LNCaP clone FGC (cell line): ENCODE results near the gene FERD3L.

Experiments
- DNase-seq: peaks from one replicate; pipeline ENCODE4 v3.0.0-alpha.2; 2011; ENCODE audit warnings: low read depth
- H3K4me3 ChIP-seq: 2 replicates; pipeline ENCODE4 v1.5.1; 2011; ENCODE audit warnings: mild to moderate bottlenecking, low read depth, low read length, control low read depth
- TF ChIP-seq, protein P1 (sequence below): IDR thresholded peaks from 2 replicates; pipeline ENCODE4 v1.5.1; 2012; ENCODE audit warnings: mild to moderate bottlenecking; ENCODE audit not compliant: control insufficient read depth, insufficient read depth; ENCODE audit errors: extremely low read depth

Gene FERD3L

GRCh38 chr7:19098510-19098909 lies 46.7 kb downstream of the FERD3L start:
- TF ChIP-seq, protein P1, sequence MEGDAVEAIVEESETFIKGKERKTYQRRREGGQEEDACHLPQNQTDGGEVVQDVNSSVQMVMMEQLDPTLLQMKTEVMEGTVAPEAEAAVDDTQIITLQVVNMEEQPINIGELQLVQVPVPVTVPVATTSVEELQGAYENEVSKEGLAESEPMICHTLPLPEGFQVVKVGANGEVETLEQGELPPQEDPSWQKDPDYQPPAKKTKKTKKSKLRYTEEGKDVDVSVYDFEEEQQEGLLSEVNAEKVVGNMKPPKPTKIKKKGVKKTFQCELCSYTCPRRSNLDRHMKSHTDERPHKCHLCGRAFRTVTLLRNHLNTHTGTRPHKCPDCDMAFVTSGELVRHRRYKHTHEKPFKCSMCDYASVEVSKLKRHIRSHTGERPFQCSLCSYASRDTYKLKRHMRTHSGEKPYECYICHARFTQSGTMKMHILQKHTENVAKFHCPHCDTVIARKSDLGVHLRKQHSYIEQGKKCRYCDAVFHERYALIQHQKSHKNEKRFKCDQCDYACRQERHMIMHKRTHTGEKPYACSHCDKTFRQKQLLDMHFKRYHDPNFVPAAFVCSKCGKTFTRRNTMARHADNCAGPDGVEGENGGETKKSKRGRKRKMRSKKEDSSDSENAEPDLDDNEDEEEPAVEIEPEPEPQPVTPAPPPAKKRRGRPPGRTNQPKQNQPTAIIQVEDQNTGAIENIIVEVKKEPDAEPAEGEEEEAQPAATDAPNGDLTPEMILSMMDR, result no peak
- DNase-seq, result no peak
- no peak overlapping the region for H3K4me3 ChIP-seq

GRCh38 chr7:19097165-19098055 lies 47.8 kb downstream of the FERD3L start:
- DNase-seq, result no peak
- H3K4me3 ChIP-seq, result no peak overlapping the region
- TF ChIP-seq, protein P1, result no peak

DNA sequence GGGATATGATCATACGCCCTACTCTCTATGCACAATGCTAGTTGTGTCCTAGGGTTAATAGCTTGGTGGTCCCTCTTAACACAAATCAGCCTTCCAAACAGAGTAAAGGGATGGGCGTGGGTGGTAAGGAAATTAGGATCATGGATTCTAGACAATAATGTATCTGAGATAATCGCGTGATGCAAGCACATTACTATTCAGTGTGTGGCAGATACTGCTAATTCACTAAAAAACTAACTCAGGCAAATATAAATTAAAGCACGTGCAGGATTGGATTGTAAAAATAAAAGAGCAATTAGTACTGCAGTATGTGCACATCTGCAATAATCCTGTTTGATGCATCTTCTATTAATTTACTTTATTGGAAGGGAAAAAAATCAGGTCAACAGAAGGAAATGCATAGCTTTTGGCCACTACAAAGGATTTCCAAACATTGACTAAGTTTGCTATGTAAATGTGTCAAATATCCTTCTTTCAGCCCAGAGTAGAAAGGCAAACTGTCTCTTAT lies 49.8 kb downstream of the FERD3L start:
- no peak overlapping the region for H3K4me3 ChIP-seq
- TF ChIP-seq, protein P1, result no peak
- no peak for DNase-seq
